ENCODE data around the gene MPP3.

- no peak for TF ChIP-seq EZH2 (IDR thresholded peaks at IDR 0.05; ENCODE audit: borderline replicate concordance, insufficient read depth, low read depth, low read length, poor library complexity, severe bottlenecking)
- TF ChIP-seq, protein P1, sequence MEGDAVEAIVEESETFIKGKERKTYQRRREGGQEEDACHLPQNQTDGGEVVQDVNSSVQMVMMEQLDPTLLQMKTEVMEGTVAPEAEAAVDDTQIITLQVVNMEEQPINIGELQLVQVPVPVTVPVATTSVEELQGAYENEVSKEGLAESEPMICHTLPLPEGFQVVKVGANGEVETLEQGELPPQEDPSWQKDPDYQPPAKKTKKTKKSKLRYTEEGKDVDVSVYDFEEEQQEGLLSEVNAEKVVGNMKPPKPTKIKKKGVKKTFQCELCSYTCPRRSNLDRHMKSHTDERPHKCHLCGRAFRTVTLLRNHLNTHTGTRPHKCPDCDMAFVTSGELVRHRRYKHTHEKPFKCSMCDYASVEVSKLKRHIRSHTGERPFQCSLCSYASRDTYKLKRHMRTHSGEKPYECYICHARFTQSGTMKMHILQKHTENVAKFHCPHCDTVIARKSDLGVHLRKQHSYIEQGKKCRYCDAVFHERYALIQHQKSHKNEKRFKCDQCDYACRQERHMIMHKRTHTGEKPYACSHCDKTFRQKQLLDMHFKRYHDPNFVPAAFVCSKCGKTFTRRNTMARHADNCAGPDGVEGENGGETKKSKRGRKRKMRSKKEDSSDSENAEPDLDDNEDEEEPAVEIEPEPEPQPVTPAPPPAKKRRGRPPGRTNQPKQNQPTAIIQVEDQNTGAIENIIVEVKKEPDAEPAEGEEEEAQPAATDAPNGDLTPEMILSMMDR (IDR thresholded peaks at IDR 0.05) = no peak
Measured at GRCh38 chr17:43816336-43817320, 16.3 kb downstream of the MPP3 start.
